ENCODE results near the gene SPATA2L.

Gene SPATA2L, protein sequence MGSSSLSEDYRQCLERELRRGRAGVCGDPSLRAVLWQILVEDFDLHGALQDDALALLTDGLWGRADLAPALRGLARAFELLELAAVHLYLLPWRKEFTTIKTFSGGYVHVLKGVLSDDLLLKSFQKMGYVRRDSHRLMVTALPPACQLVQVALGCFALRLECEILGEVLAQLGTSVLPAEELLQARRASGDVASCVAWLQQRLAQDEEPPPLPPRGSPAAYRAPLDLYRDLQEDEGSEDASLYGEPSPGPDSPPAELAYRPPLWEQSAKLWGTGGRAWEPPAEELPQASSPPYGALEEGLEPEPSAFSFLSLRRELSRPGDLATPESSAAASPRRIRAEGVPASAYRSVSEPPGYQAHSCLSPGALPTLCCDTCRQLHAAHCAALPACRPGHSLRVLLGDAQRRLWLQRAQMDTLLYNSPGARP

DNA sequence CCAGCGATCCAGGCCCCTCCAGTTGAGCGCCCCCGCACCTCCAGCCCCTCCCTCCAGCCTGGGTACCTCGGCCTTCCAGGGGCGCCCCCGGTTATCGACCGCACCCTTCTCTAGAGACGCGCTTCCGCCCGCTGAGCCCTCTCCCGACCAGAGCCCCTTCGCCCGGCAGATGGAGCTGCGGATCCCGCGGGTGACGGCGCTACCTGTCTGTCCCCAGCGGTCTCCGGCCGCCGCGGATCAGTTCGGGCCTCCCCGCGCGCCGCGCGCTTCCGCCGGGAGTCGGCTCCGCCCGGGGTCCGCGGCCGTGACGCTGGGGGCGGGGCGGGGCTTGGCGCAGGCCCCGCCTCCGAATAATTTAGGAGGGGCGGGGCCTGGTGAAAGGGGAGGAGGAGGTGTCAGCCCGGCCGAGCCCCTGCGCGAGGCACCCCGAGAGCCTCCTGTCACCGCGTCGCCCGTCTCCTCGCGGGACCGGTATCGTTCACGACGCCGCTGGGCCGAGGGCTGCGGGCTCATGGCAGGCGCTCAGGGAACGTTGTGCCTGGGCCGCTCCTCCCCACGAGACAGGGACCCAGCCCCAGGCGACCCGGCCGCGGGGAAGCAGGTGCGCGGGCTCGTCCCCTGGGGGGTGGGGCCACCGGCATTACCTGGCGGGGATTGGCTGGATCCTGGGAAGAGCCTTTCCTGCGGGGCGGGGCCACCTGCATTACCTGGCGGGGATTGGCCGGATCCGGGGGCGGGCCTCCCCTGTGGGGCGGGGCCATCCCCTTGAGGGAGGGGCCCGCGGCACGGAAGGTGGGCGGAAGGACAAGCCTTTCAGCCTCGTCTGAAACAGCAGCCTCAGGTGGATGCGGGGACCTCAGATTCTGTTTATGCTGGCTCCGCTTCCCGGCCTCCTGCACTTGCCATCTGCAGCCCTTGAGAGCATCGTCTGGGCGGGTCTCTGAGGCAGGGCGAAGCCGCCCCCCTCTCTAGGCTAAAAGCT lies at the start of gene SPATA2L:
TSS of gene SPATA2L (minus strand) at position 281 of the 982 bp plus-strand sequence. CDS start 473 bp downstream, outside the sequence.
- peak in 57 of 58 donors; percentile 32 to 94 (median 82) for DNase-seq

DNA sequence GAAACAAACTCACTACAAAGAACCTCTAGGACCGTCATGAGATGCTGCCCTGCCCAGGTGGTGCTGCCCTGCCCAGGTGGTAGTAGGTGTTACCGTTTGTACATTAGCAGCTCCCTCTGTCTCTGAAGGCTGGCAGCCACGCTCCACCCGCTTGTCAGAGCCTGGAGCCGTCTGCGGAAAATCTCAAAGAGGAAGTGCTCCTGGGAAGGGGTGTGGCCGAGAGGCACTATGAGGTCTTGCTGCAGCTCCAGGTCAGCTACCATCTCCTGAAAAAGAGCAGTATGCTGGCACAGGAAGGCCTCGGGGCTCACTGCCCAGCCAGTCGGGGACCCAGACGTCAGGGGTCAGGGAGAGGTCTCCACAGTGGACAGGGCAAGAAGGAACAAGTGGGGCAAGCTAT lies 48.1 kb upstream of the SPATA2L start:
- peak in 3 of 58 donors; percentile 10 to 16 (median 14) for DNase-seq

DNA sequence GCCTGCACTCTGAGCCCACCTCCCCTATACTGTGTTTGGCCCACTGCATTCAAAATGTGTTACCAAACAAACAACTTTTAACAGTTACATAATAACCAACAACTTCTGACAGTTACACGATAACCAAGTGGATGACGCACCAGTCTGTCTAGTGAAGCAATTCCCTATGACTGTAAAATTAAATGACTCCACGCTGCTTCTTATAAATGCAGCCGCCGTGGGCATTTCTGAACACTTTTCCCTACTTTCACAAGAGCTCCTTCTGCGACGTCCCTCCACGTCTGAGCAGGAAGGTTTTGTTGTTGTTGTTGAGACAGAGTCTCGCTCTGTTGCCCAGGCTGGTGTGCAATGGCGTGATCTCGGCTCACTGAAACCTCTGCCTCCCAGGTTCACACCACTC lies 47.4 kb upstream of the SPATA2L start:
- DNase-seq = no peak

DNA sequence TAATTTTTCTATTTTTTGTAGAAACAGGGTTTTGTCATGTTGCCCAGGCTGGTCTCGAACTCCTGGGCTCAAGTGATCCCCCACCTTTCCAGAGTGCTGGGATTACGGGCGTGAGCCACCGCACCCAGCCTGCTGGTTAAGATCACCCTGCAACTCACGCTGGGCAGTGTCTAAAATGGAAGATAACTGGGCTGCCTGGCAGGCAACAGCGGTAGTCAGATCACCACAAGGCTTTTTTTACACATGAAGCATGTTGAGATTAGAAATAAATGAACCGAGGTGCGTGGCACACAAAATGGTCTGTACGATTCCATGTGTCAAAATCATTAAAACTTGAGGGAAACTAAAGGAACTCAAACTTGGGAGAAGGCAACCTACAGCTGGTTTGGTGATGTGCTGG lies 46.6 kb upstream of the SPATA2L start:
- DNase-seq = no peak

DNA sequence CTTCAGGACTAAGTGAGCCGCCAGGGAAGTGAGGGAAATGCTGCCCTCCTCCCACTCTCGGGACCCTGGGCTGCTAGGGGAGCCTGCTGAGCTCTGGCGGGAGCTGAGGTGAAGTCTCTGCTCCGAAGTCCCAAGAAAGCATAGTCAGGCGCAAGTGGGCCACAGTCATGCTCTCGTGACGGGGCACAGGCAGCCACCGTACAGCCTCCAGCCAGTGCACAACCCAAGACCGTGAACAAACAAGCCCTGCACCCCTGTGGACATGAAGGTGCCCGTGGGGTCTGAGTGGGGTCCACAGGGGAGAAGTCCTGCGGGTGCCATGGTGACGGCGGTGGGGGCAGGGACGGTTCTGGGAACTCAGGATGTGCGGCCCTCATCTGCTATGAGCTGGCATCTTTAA lies 44.5 kb upstream of the SPATA2L start:
- DNase-seq = no peak

DNA sequence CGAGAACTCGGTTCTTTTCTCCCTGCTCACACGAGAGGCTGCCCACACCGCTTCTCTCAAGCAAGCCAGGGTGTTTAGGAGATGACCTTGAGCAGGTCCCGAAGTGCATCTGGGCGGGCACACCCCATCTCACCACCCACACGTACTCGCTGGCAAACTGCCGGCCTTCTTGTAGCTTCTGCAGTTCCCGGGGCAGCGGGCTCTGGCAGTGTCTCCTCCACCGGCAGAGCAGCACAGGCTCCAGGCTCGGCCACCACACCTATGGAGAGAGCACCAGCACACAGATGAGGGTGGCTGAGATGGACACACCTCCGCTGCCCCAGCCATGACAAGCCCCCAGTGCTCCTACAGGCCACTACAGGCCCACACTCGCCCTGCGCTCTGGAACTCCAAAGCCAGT lies 43.3 kb upstream of the SPATA2L start:
- no peak for DNase-seq

DNA sequence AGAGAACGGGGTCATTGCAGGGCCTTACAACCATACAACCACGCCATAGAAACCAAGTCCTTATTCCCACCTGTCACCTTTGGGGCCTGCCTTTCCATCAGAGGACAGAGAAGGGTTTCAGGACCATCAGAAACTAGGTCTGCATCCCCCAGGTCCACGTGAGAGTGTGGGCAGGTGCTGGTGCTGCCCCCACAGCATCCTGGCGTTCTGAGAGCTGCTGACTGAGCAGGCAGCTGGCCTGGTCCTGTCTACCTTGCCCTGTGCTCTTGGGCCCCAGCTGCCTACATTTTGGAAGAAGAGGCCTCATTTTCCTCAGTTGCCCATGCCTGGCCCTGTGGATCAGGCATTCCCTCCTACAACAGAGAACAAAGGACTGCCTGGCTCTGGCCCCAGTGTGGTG lies 41.4 kb upstream of the SPATA2L start:
- peak in 1 of 58 donors; percentile 22 for DNase-seq

DNA sequence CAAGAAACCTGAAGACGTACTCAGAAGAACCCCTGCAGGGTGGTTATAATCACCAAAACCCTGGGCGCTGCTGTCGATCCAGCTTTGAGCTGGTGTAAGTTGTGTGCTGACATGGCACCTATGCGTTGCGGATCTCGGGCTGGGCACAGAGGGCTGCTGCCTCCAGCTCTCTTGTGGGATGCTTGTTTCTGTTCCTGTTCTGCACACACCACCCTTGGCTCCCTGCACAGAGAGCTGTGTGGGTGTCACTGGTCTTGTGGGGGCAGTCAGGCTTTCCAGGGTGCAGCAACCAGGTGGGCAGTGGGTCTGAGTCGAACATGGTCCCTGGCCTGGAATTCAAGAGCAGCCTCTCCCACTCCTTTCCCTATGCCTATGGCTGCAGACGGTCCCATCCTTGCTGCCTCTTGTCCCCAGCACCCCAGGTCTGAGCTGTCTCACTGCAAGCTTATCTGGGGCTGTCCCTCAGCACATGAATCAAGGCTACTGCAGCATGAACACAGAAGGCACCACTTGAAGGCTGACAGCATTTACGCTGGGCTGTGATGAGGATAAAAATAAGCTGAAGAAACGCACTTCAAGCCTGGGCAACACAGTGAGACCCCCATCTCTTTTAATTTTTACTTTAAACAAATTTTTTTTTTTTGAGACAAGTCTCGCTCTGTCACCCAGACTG lies 40.0 kb upstream of the SPATA2L start:
- peak in 1 of 58 donors; percentile 5 for DNase-seq

DNA sequence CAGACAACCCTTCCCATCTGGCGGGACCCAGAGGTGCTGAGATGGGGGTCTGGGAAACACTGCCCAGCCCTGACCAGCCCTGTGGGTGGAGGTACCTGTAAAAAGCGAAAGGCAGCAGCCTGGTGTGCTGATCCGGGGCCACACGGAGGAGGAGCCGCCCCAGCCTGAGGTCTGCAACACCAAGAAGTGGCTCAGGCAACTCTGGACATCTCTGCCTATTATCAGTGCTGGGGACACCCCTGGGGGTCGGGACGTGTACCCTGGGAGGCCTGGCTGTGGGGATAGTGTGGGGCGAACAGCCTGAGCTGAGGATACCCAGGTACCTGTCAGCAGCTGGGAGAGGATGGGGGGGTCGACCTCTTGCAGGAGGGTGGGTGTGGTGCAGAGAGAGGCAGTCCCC lies 37.9 kb upstream of the SPATA2L start:
- no peak for DNase-seq

DNA sequence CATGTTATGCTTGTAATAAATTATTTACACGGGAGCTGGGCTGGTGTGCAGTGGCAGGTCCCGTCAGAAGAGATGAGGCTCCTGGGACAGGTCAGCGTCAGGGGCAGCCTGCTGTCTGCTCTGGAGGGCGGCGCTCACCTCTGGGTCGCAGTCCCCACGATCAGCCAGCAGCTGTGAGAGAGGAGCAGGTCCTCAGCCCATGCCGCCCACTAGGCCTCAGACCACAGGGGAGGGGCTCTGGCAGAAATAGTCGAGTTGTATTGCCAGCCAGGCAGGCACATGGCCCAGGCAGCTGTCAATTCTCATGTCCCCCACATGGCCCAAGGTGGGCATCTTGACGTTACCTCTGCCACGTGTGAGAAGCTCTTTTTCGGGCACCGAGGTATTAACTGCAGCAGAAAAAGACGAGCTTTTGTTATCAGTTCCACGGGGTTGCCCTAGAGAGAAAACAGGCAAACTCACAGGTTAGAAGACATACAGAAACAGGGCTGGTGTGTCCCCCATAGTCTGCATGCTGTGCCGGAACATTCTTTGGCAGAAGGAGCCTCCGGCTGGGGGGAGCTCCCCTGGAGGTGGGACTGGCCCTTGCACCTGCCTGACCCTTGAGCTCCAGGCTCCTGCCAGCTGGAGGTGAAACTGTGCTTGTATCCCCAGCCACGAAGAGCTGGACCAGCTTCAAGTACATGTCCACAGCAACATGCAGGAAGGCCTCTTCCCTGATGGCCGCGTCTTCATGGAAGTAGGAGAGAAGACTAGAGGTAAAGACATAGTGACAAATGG lies 37.2 kb upstream of the SPATA2L start:
- DNase-seq = no peak

DNA sequence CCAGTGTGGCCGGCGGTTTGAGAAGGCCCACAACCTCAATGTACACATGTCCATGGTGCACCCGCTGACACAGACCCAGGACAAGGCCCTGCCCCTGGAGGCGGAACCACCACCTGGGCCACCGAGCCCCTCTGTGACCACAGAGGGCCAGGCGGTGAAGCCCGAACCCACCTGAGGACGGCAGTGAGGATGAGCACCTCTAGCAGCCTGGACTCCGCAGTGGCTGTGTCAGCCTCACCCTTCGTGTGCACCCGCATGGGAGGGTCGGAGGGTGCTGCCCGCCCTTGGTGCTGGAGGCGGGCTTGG lies 36.5 kb upstream of the SPATA2L start:
- DNase-seq = no peak

DNA sequence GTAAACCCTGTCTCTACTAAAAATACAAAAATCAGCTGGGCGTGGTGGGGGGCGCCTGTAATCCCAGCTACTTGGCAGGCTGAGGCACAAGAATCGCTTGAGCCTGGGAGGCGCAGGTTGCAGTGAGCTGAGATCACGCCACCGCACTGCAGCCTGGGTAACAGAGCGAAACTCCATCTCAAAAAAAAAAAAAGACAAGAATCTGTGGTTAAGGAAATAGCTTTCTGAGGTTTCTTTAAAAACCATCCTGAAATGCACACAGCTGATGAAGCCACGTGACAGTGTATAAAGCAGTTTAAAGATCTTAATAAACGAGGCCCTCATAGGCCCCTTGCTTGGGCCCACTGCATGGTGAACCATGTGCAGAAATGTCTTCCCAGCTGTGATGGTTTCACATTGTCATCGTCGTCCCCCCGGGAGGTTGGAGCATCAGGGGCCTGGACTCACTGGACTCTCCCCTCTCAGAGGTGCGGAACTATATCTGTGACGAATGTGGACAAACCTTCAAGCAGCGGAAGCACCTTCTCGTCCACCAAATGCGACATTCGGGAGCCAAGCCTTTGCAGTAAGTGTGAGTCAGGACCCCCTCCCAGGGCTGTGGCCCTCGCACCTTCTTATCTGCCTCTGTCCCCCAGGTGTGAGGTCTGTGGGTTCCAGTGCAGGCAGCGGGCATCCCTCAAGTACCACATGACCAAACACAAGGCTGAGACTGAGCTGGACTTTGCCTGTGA lies 36.0 kb upstream of the SPATA2L start:
- no peak for DNase-seq

DNA sequence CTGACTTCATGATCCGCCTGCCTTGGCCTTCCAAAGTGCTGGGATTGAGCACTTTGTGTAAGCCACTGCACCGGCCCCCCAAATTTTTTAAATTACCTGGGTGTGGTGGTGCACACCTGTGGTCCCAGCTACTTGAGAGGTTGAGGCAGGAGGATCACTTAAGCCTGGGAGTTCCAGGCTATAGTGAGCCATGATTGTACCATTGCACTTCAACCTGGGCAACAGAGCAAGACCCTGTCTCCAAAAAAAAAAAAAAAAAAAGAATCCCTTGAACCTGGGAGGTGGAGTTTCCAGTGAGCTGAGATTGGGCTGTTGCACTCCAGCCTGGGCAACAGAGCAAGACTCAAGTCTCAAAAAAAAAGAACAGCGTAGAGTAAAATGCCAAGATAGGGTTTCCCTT lies 35.0 kb upstream of the SPATA2L start:
- DNase-seq = no peak

DNA sequence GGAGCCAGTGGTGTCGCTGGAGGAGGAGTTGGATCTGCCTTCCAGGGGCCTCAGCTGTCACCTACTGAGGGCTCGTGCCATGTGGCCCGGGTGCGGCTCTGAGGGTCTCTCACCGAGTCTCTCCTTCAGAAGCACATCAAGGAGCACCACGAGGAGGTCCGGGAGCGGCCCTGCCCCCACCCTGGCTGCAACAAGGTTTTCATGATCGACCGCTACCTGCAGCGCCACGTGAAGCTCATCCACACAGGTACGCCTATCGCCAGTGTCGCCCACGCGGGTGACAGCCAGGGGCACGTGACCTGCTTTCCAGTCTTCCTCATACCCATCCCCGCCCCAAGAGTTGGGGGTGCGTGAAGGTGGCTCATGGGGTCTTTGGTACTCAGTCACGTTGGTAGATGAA lies 32.3 kb upstream of the SPATA2L start:
- DNase-seq = no peak

DNA sequence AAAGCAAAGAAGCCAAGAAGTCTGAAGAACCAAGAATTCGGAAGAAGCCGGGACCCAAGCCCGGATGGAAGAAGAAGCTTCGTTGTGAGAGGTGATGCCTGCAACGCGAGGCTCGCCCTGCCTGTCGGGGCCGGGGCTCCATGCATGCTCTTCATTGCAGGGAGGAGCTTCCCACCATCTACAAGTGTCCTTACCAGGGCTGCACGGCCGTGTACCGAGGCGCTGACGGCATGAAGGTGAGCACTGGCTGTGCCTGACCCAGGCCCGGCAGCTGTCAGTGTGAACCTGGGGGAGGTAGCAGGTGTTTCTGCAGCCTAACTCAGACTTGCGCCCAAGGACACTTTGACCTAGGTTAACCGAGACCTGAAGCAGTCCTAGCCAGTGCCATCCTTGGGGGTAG lies 31.8 kb upstream of the SPATA2L start:
- no peak for DNase-seq

DNA sequence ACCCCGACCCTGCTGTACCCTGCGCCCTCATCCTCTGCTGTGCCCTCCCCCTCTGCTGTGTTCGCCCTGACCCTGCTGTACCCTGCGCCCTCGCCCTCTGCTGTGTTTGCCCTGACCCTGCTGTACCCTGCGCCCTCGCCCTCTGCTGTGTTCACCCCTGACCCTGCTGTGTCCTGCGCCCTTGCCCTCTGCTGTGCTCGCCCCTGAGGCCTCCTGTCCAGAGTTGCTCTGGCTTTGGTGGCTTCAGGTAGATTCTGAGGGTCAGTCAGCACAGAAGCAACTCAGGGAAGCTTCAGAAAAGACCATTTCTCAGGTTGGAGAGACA lies 31.4 kb upstream of the SPATA2L start:
- no peak for DNase-seq

DNA sequence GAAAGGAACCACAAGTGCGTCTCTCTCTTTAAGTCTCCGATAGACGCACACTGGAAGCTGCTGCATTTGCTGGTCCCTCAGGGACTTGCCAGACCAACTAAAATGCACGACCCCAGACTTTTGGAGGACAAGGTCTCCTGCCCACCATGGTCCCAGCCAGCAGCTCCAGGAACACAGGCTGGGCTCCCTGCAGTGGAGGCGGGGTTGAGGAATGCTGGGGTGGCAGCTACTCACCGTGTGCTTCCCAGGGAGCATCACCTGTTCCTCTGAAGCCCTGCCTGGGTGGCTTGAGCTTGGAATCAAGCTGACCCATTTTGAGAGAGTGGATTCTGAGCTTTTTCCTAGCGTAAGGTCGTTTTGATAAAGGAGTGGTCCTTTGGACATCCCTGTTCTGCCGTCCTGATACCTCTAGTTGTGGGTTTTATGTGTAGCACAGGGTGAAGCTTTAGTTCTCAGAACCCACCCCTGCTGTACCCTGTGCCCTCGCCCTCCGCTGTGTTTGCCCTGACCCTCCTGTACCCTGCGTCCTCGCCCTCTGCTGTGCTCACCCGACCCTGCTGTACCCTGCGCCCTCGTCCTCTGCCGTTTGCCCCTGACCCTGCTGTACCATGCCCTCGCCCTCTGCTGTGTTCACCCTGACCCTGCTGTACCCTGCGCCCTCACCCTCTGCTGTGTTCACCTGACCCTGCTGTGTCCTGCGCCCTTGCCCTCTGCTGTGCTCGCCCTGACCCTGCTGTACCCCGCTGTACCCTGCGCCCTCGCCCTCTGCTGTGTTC lies 30.8 kb upstream of the SPATA2L start:
- no peak for DNase-seq

DNA sequence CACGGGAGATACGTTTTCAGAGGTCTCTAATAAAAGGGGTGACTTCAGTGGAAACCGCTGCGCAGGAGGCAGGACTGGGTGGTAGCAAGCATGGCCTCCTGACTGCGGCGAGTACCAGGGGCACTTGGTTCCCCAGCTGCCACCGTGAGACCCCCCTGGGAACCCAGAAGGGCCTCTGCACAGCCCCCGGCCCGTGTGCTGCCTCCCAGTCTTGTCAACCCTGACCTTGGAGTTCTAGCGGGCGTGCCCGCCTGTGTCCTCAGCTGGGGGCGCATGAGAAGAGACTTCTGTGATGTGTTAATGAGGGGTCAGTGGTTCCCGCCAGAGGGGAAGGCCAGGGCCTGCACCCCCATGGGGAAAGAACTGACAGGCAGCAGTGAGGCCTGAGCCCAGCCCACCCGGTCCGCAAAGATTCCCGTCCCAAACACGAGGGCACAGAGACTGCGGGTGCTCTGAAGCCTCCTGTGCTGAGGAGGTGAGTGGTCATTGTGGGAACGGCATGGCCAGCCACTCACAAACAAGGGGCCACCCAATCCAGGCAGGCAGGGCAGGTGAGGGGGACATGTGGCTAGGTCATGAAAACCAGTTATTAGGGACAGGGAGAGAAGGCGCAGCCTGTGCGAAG lies 29.2 kb upstream of the SPATA2L start:
- DNase-seq = no peak
